Measurements from ENCODE around the gene SLC6A19.

SLC6A19 gene

GRCh38 chr5:1166370-1166769 is 35.0 kb upstream of the SLC6A19 start:
- DNase-seq: no peak

GRCh38 chr5:1167361-1167727 is 34.1 kb upstream of the SLC6A19 start:
- DNase-seq: no peak

GRCh38 chr5:1167728-1168709 is 33.4 kb upstream of the SLC6A19 start:
- DNase-seq: peak; percentile 69 to 74

GRCh38 chr5:1168796-1169195 is 32.6 kb upstream of the SLC6A19 start:
- no peak for DNase-seq

GRCh38 chr5:1169211-1170115 is 31.9 kb upstream of the SLC6A19 start:
- no peak for DNase-seq

GRCh38 chr5:1171340-1171941 is 30.0 kb upstream of the SLC6A19 start:
- no peak for DNase-seq

- no peak for DNase-seq
Measured at GRCh38 chr5:1172007-1172581, 29.3 kb upstream of the SLC6A19 start.

GRCh38 chr5:1172670-1173404 is 28.6 kb upstream of the SLC6A19 start:
- peak; percentile 44 to 47 for DNase-seq

- no peak for DNase-seq
Measured at GRCh38 chr5:1173485-1174070, 27.8 kb upstream of the SLC6A19 start.

GRCh38 chr5:1174122-1174936 is 27.1 kb upstream of the SLC6A19 start:
- DNase-seq: peak; percentile 18 to 32

- DNase-seq: no peak
Measured at GRCh38 chr5:1175015-1175414, 26.4 kb upstream of the SLC6A19 start.

GRCh38 chr5:1175801-1176472 is 25.5 kb upstream of the SLC6A19 start:
- DNase-seq: no peak

GRCh38 chr5:1176473-1177391 is 24.7 kb upstream of the SLC6A19 start:
- no peak for DNase-seq

- DNase-seq: no peak
Measured at GRCh38 chr5:1177826-1178528, 23.4 kb upstream of the SLC6A19 start.

GRCh38 chr5:1178529-1179382 is 22.6 kb upstream of the SLC6A19 start:
- no peak for DNase-seq

GRCh38 chr5:1179383-1179715 is 22.0 kb upstream of the SLC6A19 start:
- DNase-seq: no peak

GRCh38 chr5:1180096-1180495 is 21.3 kb upstream of the SLC6A19 start:
- no peak for DNase-seq
